Right cardiac atrium (tissue), 5 donors: ENCODE results near the gene GIMAP8. TPM values are rescaled to one million over a fixed set of nuclear protein-coding genes. Genes with fewer than 3 reads are reported as not detected.
A peak's percentile ranks its signal among the peaks of the same experiment; 100 is the strongest.

Source experiments
- ATAC-seq, 2 donors: fragments of 200-7000 bp; cut with Tn5 transposase; one replicate each; pipeline versions ENCODE4 v1.8.0 to v1.9.1; 2020; ENCODE audit warnings: moderate library complexity in 2 of 2, mild to moderate bottlenecking in 1 of 2
- DNase-seq, 3 donors: peaks; one replicate each; pipeline ENCODE4 v3.0.0-alpha.2; 2020
- H3K27ac ChIP-seq: one replicate; pipeline ENCODE4 v1.5.1; 2013; ENCODE audit warnings: mild to moderate bottlenecking, low read length, control low read depth, moderate library complexity
- H3K27me3 ChIP-seq: one replicate; pipeline ENCODE4 v1.6.1; 2013; ENCODE audit not compliant: control insufficient read depth, insufficient read depth
- H3K4me1 ChIP-seq: one replicate; pipeline ENCODE4 v1.6.1; 2013; ENCODE audit warnings: low read length; ENCODE audit not compliant: control insufficient read depth, insufficient read depth
- H3K4me3 ChIP-seq: one replicate; pipeline ENCODE4 v1.5.1; 2013; ENCODE audit warnings: low read length, control low read depth
- H3K9me3 ChIP-seq: one replicate; pipeline ENCODE4 v1.6.1; 2013; ENCODE audit warnings: low read length; ENCODE audit not compliant: control insufficient read depth
- WGBS: extraction: QIAGEN DNeasy Blood & Tissue Kit; methylation state at CpG from one replicate; pipeline ENCODE4 v1.1.7; 2013; 5-methylcytosine and 5-hydroxymethylcytosine counted together
- intact Hi-C, 4 donors: fragments of 100-400 bp; cut with DNase I; formaldehyde crosslinking; loops; one replicate each; pipeline versions ENCODE4 v1.11.0 to v1.14.0; 2022 to 2023
- polyA plus RNA-seq: library from polyadenylated mRNA; stranded (reverse); fragments of 200-250 nt; gene quantifications from one replicate; pipeline ENCODE4 v1.2.3, GENCODE V29; 2013
- total RNA-seq, 4 donors: library from RNA; stranded (reverse); fragmentation: NEBNext Ultra II Directional; extraction: Animal tissue kit (Norgen Biotek cat#: 25700); gene quantifications; one replicate each; pipeline ENCODE4 v1.2.1, GENCODE V29; 2021
- donor health status: healthy with polysubstance abuse.
- donor health status: DM: no; HTN: yes; CAD: no.
- donor health status: DM: no; HTN: no; CAD: no.
- donor health status: DM: no; HTN: yes; CAD: no; lungs with severe emphysema.
- donor health status: DM: yes; HTN: yes; CAD: no.

Gene GIMAP8
- total and polyA plus RNA-seq, 5 donors, result 11.4 to 21.0 (median 12.2) TPM

DNA sequence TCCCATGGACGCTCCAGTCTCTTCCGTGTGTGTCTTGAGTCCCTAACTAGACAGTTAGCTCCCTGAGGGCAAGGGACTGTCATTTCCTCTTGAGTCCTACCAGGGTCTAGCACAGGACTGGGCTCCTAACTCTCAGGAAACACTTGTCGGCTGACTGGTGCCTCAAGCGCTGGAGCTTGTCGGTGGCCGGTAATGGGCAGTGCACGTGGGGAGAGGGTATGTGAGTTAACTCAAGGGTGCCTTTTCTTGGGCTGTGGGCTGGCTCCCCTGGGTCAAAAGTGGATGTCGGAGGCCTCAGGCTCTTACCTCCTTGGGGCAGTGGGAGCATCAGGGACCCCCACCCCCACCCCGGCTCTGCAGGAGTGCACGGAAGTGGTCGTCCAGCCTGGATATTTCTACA is 38.4 kb upstream of the GIMAP8 start:
- WGBS, result 94% methylated on average over 11 of the region's 11 CpGs
- no peaks in the 10 kb centered on the region for H3K9me3 ChIP-seq
- H3K27me3 ChIP-seq, result no peaks in the 10 kb centered on the region
- intact Hi-C loops, result no loop called here
- no peaks in the 10 kb centered on the region for H3K4me1 ChIP-seq
- H3K27ac ChIP-seq, result no peak overlapping the region
- ATAC-seq, result no peak
- DNase-seq, result no peak
- no peak overlapping the region for H3K4me3 ChIP-seq

DNA sequence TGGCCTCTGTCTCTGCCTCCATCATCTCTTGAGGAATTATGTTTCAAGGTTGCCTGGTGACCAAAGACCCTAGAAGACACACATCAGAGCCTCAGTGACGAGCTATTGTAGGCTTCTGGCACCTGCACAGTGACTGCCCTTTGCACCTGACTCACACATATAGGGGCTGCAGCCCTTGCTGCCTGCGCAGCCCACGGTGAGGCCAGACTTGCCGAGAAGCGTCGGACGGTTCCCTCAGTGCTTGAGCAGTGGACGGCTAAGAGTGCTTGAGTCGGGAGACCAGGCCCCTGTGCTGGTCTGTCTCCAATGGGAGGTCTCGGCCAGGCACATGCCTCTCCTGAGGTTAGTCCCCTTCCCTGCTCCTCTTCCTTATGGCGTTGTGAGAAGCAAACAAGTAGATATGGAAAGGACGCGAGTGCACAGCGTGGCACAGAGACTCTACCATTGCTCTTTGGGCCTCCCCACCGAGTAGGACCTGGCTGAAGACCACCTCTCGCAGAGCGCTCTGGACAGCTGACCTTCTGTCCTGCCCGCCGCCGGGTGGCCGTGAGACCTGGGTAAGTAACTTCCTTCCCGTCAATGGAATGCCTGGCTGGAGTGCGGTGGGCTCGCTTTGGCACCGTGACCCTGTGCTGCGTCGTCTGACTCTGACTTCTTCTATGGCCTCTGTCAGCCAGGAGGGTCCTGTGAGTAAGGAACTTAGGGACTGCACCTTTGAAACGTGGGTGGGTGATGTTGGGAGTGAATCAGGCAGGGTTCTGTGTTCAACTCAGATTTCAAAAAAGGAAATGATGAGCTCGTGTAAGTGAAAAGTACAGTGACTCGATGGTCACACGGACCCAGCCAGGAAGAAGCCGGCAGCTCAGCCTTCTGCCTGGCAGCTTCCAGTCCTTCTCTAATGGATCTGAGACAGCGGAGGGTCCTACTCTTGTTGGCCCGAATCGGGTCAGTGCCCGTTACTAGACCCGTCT is 37.6 kb upstream of the GIMAP8 start:
- Histone ChIP-seq H3K4me3 (no peak overlapping the region), H3K9me3 (no peaks in the 10 kb centered on the region), H3K27me3 (no peaks in the 10 kb centered on the region), H3K4me1 (no peaks in the 10 kb centered on the region), H3K27ac (no peak overlapping the region)
- intact Hi-C loops, result no loop called here
- DNase-seq (no peak), ATAC-seq (no peak)
- WGBS, result 86% methylated on average over 37 of the region's 37 CpGs

DNA sequence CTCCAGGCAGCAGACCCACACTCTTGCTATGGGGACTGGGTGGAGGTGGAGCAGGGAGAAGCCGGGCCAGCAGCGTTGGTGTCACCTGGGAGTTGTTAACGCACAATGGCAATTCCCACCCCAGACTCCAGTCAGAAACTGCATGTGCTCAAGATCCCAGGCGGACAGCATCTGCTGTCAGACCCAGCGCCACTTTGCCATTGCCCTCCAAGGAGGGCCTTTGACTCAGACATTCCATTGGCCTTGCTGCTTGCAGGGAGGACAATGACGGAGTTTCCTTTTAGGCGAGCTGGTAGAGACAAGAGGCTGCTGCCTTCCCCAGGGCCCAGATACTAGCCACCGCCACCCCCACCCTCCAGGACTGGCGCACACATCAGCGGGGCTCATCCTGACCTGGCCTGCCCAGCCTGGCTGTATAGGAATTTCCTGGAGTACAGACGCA is 36.8 kb upstream of the GIMAP8 start:
- no peaks in the 10 kb centered on the region for H3K27me3 ChIP-seq
- no peaks in the 10 kb centered on the region for H3K9me3 ChIP-seq
- DNase-seq (no peak), ATAC-seq (no peak)
- intact Hi-C loops, result no loop called here
- no peak overlapping the region for H3K27ac ChIP-seq
- no peak overlapping the region for H3K4me3 ChIP-seq
- no peaks in the 10 kb centered on the region for H3K4me1 ChIP-seq
- 87% methylated on average over 11 of the region's 11 CpGs for WGBS

DNA sequence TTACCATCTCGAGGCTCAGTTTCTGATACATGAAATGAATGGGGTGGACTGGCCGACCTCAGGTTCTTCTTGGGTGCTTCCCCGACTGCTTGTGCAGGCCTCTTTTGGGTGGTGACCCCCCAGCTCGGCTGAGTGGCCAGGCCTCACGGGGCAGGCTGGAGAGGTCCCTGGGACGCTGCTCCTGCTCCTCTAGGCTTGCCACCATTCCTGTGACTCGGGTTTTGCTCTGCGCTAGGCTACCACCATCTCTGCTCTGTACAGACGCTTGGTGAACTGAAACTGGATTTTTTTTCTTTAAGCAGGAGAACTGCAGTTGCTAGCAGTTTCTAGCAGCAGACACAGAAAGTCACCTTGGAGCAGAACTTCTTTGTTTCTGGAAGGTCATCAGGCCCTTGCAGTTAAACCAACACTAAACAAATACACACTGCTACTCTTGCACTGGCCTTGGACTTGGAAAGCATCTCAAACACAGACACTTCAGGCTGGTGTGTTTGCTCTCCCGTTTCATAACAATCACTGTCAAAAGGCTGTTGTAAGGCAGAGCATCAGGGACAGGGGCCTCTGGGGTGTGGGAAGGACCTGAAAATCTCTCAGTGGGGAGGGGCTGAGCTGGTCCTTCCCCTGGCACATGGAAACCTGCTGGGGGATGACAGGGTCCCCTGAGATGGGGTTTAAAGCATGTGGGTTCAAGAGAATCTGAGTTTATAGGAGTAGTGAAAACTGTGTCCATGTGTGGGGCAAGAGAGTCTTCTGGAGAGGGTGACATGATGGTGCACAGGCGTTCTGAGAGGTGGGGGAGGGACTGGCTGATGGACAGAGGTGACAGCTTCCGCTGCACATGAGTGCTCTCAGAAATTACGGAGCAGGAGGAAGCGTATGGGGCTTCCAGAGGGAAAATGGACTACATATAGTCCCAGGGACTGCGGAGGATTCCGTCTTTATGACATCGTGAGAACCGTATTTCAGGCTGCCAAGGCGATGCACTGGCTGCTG is 35.0 kb upstream of the GIMAP8 start:
- ATAC-seq, result no peak

DNA sequence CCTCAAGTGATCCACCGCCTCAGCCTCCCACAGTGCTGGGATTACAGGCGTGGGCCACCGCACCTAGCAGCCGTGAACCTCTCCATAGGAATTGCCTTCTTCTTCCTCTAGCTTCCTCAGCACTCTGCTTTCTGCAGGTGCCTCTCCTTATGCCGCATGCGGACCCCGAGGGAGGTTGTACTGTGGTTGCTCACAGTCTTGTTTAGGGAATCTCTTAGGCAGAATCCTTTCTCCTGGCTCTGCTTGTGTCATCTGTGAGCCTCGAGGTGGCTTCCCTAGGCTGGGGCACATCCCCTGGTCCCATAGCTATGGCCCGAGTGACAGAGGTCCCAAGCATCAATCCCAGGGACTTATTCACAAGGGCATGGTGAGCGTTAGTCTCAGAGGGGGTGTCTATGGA is 33.2 kb upstream of the GIMAP8 start:
- intact Hi-C loops, result no loop called here
- no peak for ATAC-seq
- whole genome bisulfite sequencing, result 96% methylated on average over 10 of the region's 10 CpGs

More for the DNA sequence above, 35.0 kb upstream of the GIMAP8 start:
- 87% methylated on average over 19 of the region's 19 CpGs for WGBS
- Histone ChIP-seq H3K4me3 (no peak overlapping the region), H3K9me3 (no peaks in the 10 kb centered on the region), H3K27me3 (no peaks in the 10 kb centered on the region), H3K4me1 (no peaks in the 10 kb centered on the region), H3K27ac (no peak overlapping the region)
- intact Hi-C loops, result no loop called here
- no peak for DNase-seq

DNA sequence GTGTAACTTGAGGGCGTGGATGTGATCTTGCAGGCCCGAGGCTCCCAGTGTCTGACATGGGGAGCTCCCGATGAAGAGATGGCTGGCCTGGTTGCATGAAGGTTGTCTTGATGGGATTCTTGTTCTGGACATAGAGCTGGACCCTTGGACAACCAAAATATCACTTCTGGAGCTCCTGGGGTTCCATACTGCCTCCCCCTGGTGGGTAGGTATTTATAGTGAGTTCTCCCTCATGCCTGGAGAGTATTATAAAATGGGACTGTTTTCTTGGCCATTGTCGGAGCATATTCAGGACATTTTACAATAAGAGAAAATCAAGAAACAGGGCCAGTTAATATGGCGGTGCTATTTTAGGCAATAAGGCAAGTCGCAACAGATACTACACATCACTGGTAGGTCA is 32.6 kb upstream of the GIMAP8 start:
- no peaks in the 10 kb centered on the region for H3K9me3 ChIP-seq
- H3K27ac ChIP-seq, result no peak overlapping the region
- WGBS, result 95% methylated on average over 6 of the region's 6 CpGs
- no peak for ATAC-seq
- H3K4me3 ChIP-seq, result no peak overlapping the region
- no peaks in the 10 kb centered on the region for H3K27me3 ChIP-seq
- intact Hi-C loops, result loop anchor here in 1 of 4 donors (2.0 kb wide), 1 partner anchor 63 kb away; no protein-coding TSS in a partner anchor
- DNase-seq, result no peak
- no peaks in the 10 kb centered on the region for H3K4me1 ChIP-seq

More for the DNA sequence above, 33.2 kb upstream of the GIMAP8 start:
- Histone ChIP-seq H3K9me3 (no peaks in the 10 kb centered on the region), H3K4me3 (no peak overlapping the region), H3K27ac (no peak overlapping the region), H3K27me3 (no peaks in the 10 kb centered on the region), H3K4me1 (no peaks in the 10 kb centered on the region)
- DNase-seq, result no peak

DNA sequence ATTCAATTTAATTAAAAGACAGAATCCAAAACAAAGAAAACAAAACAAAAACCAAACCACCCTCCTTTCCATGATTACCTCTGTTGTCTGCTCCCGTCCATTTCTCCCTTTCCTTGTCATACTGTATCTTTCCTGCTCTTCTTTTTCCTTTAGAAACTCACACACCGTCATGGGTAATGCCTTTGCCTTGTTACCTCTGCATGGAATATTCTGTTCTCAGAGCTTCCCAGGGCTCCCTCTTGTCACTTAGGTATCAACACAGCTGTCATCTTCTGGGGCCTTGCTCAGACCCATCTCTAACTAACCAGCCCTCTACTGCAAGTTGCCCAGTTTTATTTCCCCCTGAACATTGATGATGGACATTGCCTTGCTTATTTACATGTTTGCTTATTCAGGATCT is 30.2 kb upstream of the GIMAP8 start:
- Histone ChIP-seq H3K4me1 (no peaks in the 10 kb centered on the region), H3K27me3 (no peaks in the 10 kb centered on the region), H3K9me3 (no peaks in the 10 kb centered on the region), H3K4me3 (no peak overlapping the region), H3K27ac (no peak overlapping the region)
- WGBS, result 86% methylated on average over 2 of the region's 2 CpGs
- ATAC-seq (no peak), DNase-seq (no peak)
- intact Hi-C loops, result loop anchor here in 3 of 4 donors (2.0 to 5.0 kb wide), 2 partner anchors 63 to 133 kb away; no protein-coding TSS in a partner anchor

DNA sequence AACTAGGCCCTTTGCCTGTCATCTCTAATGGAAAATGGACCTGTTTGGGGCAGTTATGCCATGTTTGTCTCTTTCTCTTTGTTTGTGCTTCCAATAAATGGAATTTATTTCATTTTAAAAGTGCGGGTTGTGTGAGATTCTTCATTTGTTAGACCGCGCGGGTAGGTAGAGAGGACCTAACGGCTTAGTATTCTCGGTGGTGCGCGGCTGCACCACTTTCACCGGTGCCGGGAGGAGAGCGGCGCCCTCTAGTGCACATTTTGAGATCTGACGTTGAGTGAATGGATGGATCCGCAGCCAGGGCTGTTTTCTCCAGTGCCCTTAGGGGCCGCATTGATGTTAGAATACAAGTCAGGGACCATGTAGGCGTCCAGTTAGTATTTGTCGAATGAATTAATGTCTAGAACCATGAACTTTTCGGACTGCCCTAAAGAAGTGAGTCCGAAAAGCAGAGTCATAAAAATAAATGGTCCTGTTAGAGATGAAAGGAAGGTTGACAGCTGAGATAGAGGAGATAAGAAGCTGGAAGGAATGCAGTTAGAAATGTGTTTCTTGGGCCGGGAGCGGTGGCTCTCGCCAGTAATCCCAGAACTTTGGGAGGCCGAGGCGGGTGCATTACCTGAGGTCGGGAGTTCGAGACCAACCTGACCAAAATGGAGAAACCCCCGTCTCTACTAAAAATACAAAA is 29.3 kb upstream of the GIMAP8 start:
- no peaks in the 10 kb centered on the region for H3K4me1 ChIP-seq
- ATAC-seq, result peak; percentile 94 to 96
- intact Hi-C loops, result loop anchor here in 3 of 4 donors (2.0 to 5.0 kb wide), 2 partner anchors 64 to 134 kb away; no protein-coding TSS in a partner anchor
- no peaks in the 10 kb centered on the region for H3K9me3 ChIP-seq
- no peaks in the 10 kb centered on the region for H3K27me3 ChIP-seq
- H3K27ac ChIP-seq, result no peak overlapping the region
- DNase-seq, result peak; percentile 83 to 93 (median 87)
- WGBS, result 17% methylated on average over 27 of the region's 27 CpGs
- H3K4me3 ChIP-seq, result no peak overlapping the region

DNA sequence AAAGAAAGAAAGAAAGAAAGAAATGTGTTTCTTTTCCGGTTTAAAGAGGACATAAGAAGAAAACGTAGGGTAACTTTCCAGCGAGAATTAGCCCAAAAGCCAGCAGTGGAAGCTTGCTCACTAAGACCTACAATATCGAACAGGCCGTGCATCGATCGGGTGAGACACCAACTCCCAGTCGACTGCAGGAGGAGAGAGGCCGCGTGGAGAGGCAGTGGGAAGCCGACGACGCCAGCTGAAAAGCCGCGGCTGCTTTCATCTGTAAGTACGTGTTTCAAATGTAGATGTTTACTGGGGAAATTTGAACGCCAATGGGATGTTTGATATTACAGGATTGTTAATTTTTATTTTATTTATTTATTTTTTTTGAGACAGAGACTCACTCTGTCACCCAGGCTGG is 28.6 kb upstream of the GIMAP8 start:
- H3K9me3 ChIP-seq, result no peaks in the 10 kb centered on the region
- no peaks in the 10 kb centered on the region for H3K4me1 ChIP-seq
- ATAC-seq (no peak), DNase-seq (no peak)
- intact Hi-C loops, result loop anchor here in 3 of 4 donors (2.0 to 5.0 kb wide), 2 partner anchors 65 to 135 kb away; no protein-coding TSS in a partner anchor
- no peaks in the 10 kb centered on the region for H3K27me3 ChIP-seq
- WGBS, result 81% methylated on average over 17 of the region's 17 CpGs
- no peak overlapping the region for H3K27ac ChIP-seq
- no peak overlapping the region for H3K4me3 ChIP-seq

DNA sequence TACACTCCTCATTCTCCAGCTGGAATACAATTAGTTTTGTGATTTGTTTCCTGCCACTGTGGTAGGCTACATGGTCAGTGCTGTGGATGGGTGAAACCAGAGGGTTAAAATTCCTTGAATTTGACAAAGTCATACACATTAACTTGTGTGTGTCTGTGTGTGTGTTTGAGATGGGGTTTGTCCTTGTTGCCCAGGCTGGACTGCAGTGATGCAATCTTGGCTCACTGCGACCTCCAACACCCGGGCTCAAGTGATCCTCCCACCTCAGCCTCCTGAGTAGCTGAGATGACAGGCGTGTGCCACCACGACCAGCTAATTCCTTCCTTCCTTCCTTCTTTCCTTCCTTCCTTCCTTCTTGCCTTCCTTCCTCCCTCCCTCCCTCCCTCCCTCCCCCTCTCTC is 24.8 kb upstream of the GIMAP8 start:
- no peaks in the 10 kb centered on the region for H3K9me3 ChIP-seq
- WGBS, result 60% methylated on average over 4 of the region's 4 CpGs
- no peak overlapping the region for H3K4me3 ChIP-seq
- no peaks in the 10 kb centered on the region for H3K27me3 ChIP-seq
- no peaks in the 10 kb centered on the region for H3K4me1 ChIP-seq
- intact Hi-C loops, result no loop called here
- no peak overlapping the region for H3K27ac ChIP-seq
- no peak for DNase-seq
- no peak for ATAC-seq
